Measurements from ENCODE around the gene ZZZ3. TPM values are rescaled to one million over a fixed set of nuclear protein-coding genes. Genes with fewer than 3 reads are reported as not detected.

Gene ZZZ3
- total RNA-seq, 1 experiment from 2014 or later, result 51.1 TPM

DNA sequence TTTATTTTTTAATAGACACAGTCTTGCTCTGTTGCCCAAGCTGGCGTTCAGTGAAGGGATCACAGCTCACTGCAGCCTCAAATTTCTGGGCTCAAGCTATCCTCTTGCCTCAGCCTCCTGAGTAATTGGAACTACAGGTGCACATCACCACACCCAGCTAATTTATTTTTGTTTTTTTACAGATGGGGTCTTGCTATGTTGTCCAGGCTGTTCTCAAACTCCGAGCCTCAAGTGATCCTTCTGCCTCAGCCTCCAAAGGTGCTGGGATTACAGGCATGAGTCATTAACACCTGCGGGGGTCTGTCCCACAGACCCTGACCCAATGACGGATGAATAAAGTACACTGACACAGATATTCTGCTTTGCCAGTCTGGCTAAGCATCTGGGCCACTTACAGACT lies 33.6 kb upstream of the ZZZ3 start:
- H2AFZ ChIP-seq (ENCODE audit: low read length), result no peak overlapping the region
- no peaks in the 10 kb centered on the region for H3K9me3 ChIP-seq (ENCODE audit: control insufficient read depth, low read depth, low read length)
- no peak overlapping the region for H2AK5ac ChIP-seq (ENCODE audit: insufficient read length, low read length)
- H3T11ph ChIP-seq (ENCODE audit: low read length), result no peak overlapping the region
- H2BK20ac ChIP-seq (ENCODE audit: low read depth, low read length, poor library complexity, severe bottlenecking), result no peak overlapping the region
- no peaks in the 10 kb centered on the region for H3K23me2 ChIP-seq (ENCODE audit: insufficient read length, low read depth, low read length, poor library complexity, severe bottlenecking)
- no peaks in the 10 kb centered on the region for H3K4me1 ChIP-seq (ENCODE audit: insufficient read depth, low read length)
- no peak overlapping the region for H3K27ac ChIP-seq (ENCODE audit: insufficient read length, low read depth, low read length)
- H3K18ac ChIP-seq (ENCODE audit: insufficient read length, low read depth, low read length), result no peak overlapping the region
- H4K5ac ChIP-seq (ENCODE audit: insufficient read length, low read depth, low read length), result no peak overlapping the region
- H2BK12ac ChIP-seq (ENCODE audit: insufficient read length, low read depth, low read length), result no peak overlapping the region
- H3K14ac ChIP-seq (ENCODE audit: insufficient read depth, low read length), result no peak overlapping the region
- H3K27ac Mint-ChIP-seq, result no peak overlapping the region
- WGBS (ENCODE audit: extremely low coverage, insufficient read length, low lambda C conversion rate), result no CpG with 5 or more reads among the region's 4 CpGs
- H3K56ac ChIP-seq (ENCODE audit: insufficient read length, low read depth, low read length), result no peak overlapping the region
- H3K27me3 ChIP-seq (ENCODE audit: insufficient read depth, low read length), result no peaks in the 10 kb centered on the region
- H3K4me3 Mint-ChIP-seq, result no peak overlapping the region
- peaks cover 12 to 54% (median 38%) of the 10 kb centered on the region in 3 experiments; a peak in 6 of 7 replicates for H3K36me3 Mint-ChIP-seq (ENCODE audit: insufficient read depth in 1 of 3, low read depth in 3 of 3)
- no peak overlapping the region for H4K91ac ChIP-seq (ENCODE audit: insufficient read length, low read depth, low read length)
- no peak overlapping the region for H3K4me2 ChIP-seq (ENCODE audit: insufficient read depth, insufficient read length, low read length)
- no peak overlapping the region for H3K23ac ChIP-seq (ENCODE audit: insufficient read length, low read depth, low read length)
- no peaks in the 10 kb centered on the region for H3K79me1 ChIP-seq (ENCODE audit: insufficient read depth, low read depth, low read length, poor library complexity, severe bottlenecking)
- DNase-seq, result no peak
- H4K20me1 ChIP-seq (ENCODE audit: control insufficient read depth, insufficient read depth, insufficient read length), result no peaks in the 10 kb centered on the region
- no peak overlapping the region for H4K8ac ChIP-seq (replicated peaks; ENCODE audit: insufficient read length, low read depth, low read length)
- no peak overlapping the region for H3K9ac ChIP-seq (ENCODE audit: extremely low read depth, insufficient read length, low read length)
- H2BK5ac ChIP-seq (ENCODE audit: insufficient read length, low read length), result no peak overlapping the region
- no peak overlapping the region for H2BK120ac ChIP-seq (ENCODE audit: low read depth, low read length, poor library complexity, severe bottlenecking)
- H3K9me3 Mint-ChIP-seq, result no peaks in the 10 kb centered on the region
- no peaks in the 10 kb centered on the region for H3K27me3 Mint-ChIP-seq (ENCODE audit: low read depth)
- no peaks in the 10 kb centered on the region for H3K79me2 ChIP-seq (ENCODE audit: insufficient read depth, low read length)
- H2BK15ac ChIP-seq (ENCODE audit: low read depth, low read length), result no peak overlapping the region
- no peaks in the 10 kb centered on the region for H3K4me1 Mint-ChIP-seq
- H3K4ac ChIP-seq (ENCODE audit: low read depth, low read length), result no peak overlapping the region
- TF ChIP-seq, protein P1, sequence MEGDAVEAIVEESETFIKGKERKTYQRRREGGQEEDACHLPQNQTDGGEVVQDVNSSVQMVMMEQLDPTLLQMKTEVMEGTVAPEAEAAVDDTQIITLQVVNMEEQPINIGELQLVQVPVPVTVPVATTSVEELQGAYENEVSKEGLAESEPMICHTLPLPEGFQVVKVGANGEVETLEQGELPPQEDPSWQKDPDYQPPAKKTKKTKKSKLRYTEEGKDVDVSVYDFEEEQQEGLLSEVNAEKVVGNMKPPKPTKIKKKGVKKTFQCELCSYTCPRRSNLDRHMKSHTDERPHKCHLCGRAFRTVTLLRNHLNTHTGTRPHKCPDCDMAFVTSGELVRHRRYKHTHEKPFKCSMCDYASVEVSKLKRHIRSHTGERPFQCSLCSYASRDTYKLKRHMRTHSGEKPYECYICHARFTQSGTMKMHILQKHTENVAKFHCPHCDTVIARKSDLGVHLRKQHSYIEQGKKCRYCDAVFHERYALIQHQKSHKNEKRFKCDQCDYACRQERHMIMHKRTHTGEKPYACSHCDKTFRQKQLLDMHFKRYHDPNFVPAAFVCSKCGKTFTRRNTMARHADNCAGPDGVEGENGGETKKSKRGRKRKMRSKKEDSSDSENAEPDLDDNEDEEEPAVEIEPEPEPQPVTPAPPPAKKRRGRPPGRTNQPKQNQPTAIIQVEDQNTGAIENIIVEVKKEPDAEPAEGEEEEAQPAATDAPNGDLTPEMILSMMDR (conservative IDR thresholded peaks at IDR 0.05), result no peak

All from H9 (cell line).